ENCODE measurements around the gene ITPKA.

The ITPKA gene

GRCh38 chr15:41504751-41505492, 11.2 kb downstream of the ITPKA start:
- WGBS, 2 donors (ENCODE audit: extremely low coverage in 2 of 2, insufficient read length in 2 of 2, insufficient replicate concordance in 1 of 2): no CpG with 5 or more reads among the region's 13 CpGs
- no peak overlapping the region for H4K91ac ChIP-seq (ENCODE audit: low read depth, low read length, poor library complexity)
- peaks cover 32 to 87% (median 82%) of the 10 kb centered on the region in 3 experiments for H3K27me3 ChIP-seq (ENCODE audit: control insufficient read depth in 3 of 3, insufficient read depth in 3 of 3, low read depth in 1 of 3, low read length in 3 of 3)
- peaks cover 0 to 5% of the 10 kb centered on the region in 2 donors for H3K9me3 ChIP-seq (replicated peaks in 1 of 2; ENCODE audit: control insufficient read depth in 2 of 2, insufficient read depth in 1 of 2, low read depth in 1 of 2, low read length in 2 of 2)
- no peak overlapping the region for H4K8ac ChIP-seq (ENCODE audit: low read depth, low read length)
- no peak overlapping the region for H2BK120ac ChIP-seq (ENCODE audit: low read depth, low read length)
- no peak overlapping the region for H2BK12ac ChIP-seq (ENCODE audit: low read length)
- no peak overlapping the region for H3K14ac ChIP-seq (ENCODE audit: low read length)
- H3K4ac ChIP-seq (ENCODE audit: low read length): no peak overlapping the region
- H3K23ac ChIP-seq (ENCODE audit: low read depth, low read length, poor library complexity): no peak overlapping the region
- H3K79me1 ChIP-seq (ENCODE audit: low read depth, low read length): peaks cover 1% of the 10 kb centered on the region
- H2AFZ ChIP-seq (ENCODE audit: low read length): no peak overlapping the region
- H2BK15ac ChIP-seq (ENCODE audit: low read length): no peak overlapping the region
- no peak overlapping the region for H3K18ac ChIP-seq (ENCODE audit: low read length)
- H3K4me1 ChIP-seq (ENCODE audit: control insufficient read depth in 2 of 2, insufficient read depth in 1 of 2, low read depth in 1 of 2, low read length in 2 of 2): peaks cover 3 to 16% of the 10 kb centered on the region in 2 donors
- no peak for DNase-seq (ENCODE audit: low spot score)
- no peak overlapping the region for H3K9ac ChIP-seq (ENCODE audit: low read depth, low read length, poor library complexity)
- no peak overlapping the region for H3K4me2 ChIP-seq (ENCODE audit: insufficient read depth, low read length, poor library complexity, severe bottlenecking)
- H3K27ac ChIP-seq (replicated peaks; ENCODE audit: low read length): no peak overlapping the region
- H3K4me3 ChIP-seq (ENCODE audit: low read length in 2 of 2): no peak overlapping the region
- H2AK5ac ChIP-seq (ENCODE audit: low read depth, low read length): peak overlapping the region; percentile 24
- H3K36me3 ChIP-seq (replicated peaks in 1 of 2; ENCODE audit: control insufficient read depth in 2 of 2, insufficient read depth in 2 of 2, low read length in 2 of 2): no peaks in the 10 kb centered on the region
- no peak overlapping the region for H2BK5ac ChIP-seq (ENCODE audit: low read length)

GRCh38 chr15:41505776-41506175, 12.1 kb downstream of the ITPKA start:
- no peak overlapping the region for H3K14ac ChIP-seq (ENCODE audit: low read length)
- no peak overlapping the region for H2AK5ac ChIP-seq (ENCODE audit: low read depth, low read length)
- H3K9me3 ChIP-seq (replicated peaks in 1 of 2; ENCODE audit: control insufficient read depth in 2 of 2, insufficient read depth in 1 of 2, low read depth in 1 of 2, low read length in 2 of 2): peaks cover 0 to 5% of the 10 kb centered on the region in 2 donors
- peaks cover 3 to 16% of the 10 kb centered on the region in 2 donors for H3K4me1 ChIP-seq (ENCODE audit: control insufficient read depth in 2 of 2, insufficient read depth in 1 of 2, low read depth in 1 of 2, low read length in 2 of 2)
- no peak overlapping the region for H4K91ac ChIP-seq (ENCODE audit: low read depth, low read length, poor library complexity)
- WGBS, 2 donors (ENCODE audit: extremely low coverage in 2 of 2, insufficient read length in 2 of 2, insufficient replicate concordance in 1 of 2): no CpG with 5 or more reads among the region's 4 CpGs
- no peak overlapping the region for H3K27ac ChIP-seq (replicated peaks; ENCODE audit: low read length)
- no peaks in the 10 kb centered on the region for H3K36me3 ChIP-seq (replicated peaks in 1 of 2; ENCODE audit: control insufficient read depth in 2 of 2, insufficient read depth in 2 of 2, low read length in 2 of 2)
- H2AFZ ChIP-seq (ENCODE audit: low read length): no peak overlapping the region
- no peak overlapping the region for H3K18ac ChIP-seq (ENCODE audit: low read length)
- H2BK5ac ChIP-seq (ENCODE audit: low read length): no peak overlapping the region
- H3K23ac ChIP-seq (ENCODE audit: low read depth, low read length, poor library complexity): no peak overlapping the region
- H4K8ac ChIP-seq (ENCODE audit: low read depth, low read length): no peak overlapping the region
- H3K9ac ChIP-seq (ENCODE audit: low read depth, low read length, poor library complexity): no peak overlapping the region
- H3K79me1 ChIP-seq (ENCODE audit: low read depth, low read length): peaks cover 1% of the 10 kb centered on the region
- no peak overlapping the region for H3K4me3 ChIP-seq (ENCODE audit: low read length in 2 of 2)
- no peak overlapping the region for H3K4ac ChIP-seq (ENCODE audit: low read length)
- H3K27me3 ChIP-seq (ENCODE audit: control insufficient read depth in 3 of 3, insufficient read depth in 3 of 3, low read depth in 1 of 3, low read length in 3 of 3): peaks cover 29 to 90% (median 82%) of the 10 kb centered on the region in 3 experiments
- no peak overlapping the region for H3K4me2 ChIP-seq (ENCODE audit: insufficient read depth, low read length, poor library complexity, severe bottlenecking)
- no peak for DNase-seq (ENCODE audit: low spot score)
- no peak overlapping the region for H2BK12ac ChIP-seq (ENCODE audit: low read length)
- H2BK120ac ChIP-seq (ENCODE audit: low read depth, low read length): peak overlapping the region; percentile 4
- H2BK15ac ChIP-seq (ENCODE audit: low read length): no peak overlapping the region

- Histone ChIP-seq H3K27ac (replicated peaks; ENCODE audit: low read length) (no peak overlapping the region), H2BK120ac (ENCODE audit: low read depth, low read length) (no peak overlapping the region), H3K14ac (ENCODE audit: low read length) (no peak overlapping the region), H3K9ac (ENCODE audit: low read depth, low read length, poor library complexity) (no peak overlapping the region), H2BK5ac (ENCODE audit: low read length) (no peak overlapping the region), H2BK15ac (ENCODE audit: low read length) (no peak overlapping the region), H3K27me3 (ENCODE audit: control insufficient read depth in 3 of 3, insufficient read depth in 3 of 3, low read depth in 1 of 3, low read length in 3 of 3) (peaks cover 31 to 92% (median 82%) of the 10 kb centered on the region in 3 experiments), H3K4me2 (ENCODE audit: insufficient read depth, low read length, poor library complexity, severe bottlenecking) (peak overlapping the region; percentile 11), H3K23ac (ENCODE audit: low read depth, low read length, poor library complexity) (peak overlapping the region; percentile 73), H4K91ac (ENCODE audit: low read depth, low read length, poor library complexity) (no peak overlapping the region), H3K18ac (ENCODE audit: low read length) (no peak overlapping the region), H3K36me3 (replicated peaks in 1 of 2; ENCODE audit: control insufficient read depth in 2 of 2, insufficient read depth in 2 of 2, low read length in 2 of 2) (no peaks in the 10 kb centered on the region), H3K79me1 (ENCODE audit: low read depth, low read length) (peaks cover 1% of the 10 kb centered on the region), H3K4me3 (ENCODE audit: low read length in 2 of 2) (no peak overlapping the region), H3K4ac (ENCODE audit: low read length) (no peak overlapping the region), H3K9me3 (replicated peaks in 1 of 2; ENCODE audit: control insufficient read depth in 2 of 2, insufficient read depth in 1 of 2, low read depth in 1 of 2, low read length in 2 of 2) (peaks cover 0 to 5% of the 10 kb centered on the region in 2 donors), H3K4me1 (ENCODE audit: control insufficient read depth in 2 of 2, insufficient read depth in 1 of 2, low read depth in 1 of 2, low read length in 2 of 2) (peaks cover 5 to 9% of the 10 kb centered on the region in 2 donors), H2BK12ac (ENCODE audit: low read length) (no peak overlapping the region), H2AK5ac (ENCODE audit: low read depth, low read length) (no peak overlapping the region), H4K8ac (ENCODE audit: low read depth, low read length) (no peak overlapping the region), H2AFZ (ENCODE audit: low read length) (no peak overlapping the region)
- no CpG with 5 or more reads among the region's 10 CpGs for WGBS, 2 donors (ENCODE audit: extremely low coverage in 2 of 2, insufficient read length in 2 of 2, insufficient replicate concordance in 1 of 2)
- DNase-seq (ENCODE audit: low spot score): no peak
Observed at GRCh38 chr15:41506796-41507341, 13.2 kb downstream of the ITPKA start.

- peaks cover 32 to 92% (median 82%) of the 10 kb centered on the region in 3 experiments for H3K27me3 ChIP-seq (ENCODE audit: control insufficient read depth in 3 of 3, insufficient read depth in 3 of 3, low read depth in 1 of 3, low read length in 3 of 3)
- H3K4me1 ChIP-seq (ENCODE audit: control insufficient read depth in 2 of 2, insufficient read depth in 1 of 2, low read depth in 1 of 2, low read length in 2 of 2): peaks cover 2 to 12% of the 10 kb centered on the region in 2 donors
Observed at GRCh38 chr15:41507820-41508290, 14.2 kb downstream of the ITPKA start.

More at GRCh38 chr15:41507820-41508290, 14.2 kb downstream of the ITPKA start:
- H3K4me3 ChIP-seq (ENCODE audit: low read length in 2 of 2): no peak overlapping the region
- no CpG with 5 or more reads among the region's 7 CpGs for WGBS, 2 donors (ENCODE audit: extremely low coverage in 2 of 2, insufficient read length in 2 of 2, insufficient replicate concordance in 1 of 2)
- no peaks in the 10 kb centered on the region for H3K36me3 ChIP-seq (replicated peaks in 1 of 2; ENCODE audit: control insufficient read depth in 2 of 2, insufficient read depth in 2 of 2, low read length in 2 of 2)
- no peak overlapping the region for H2AFZ ChIP-seq (ENCODE audit: low read length)
- no peak overlapping the region for H4K8ac ChIP-seq (ENCODE audit: low read depth, low read length)
- H3K27ac ChIP-seq (replicated peaks; ENCODE audit: low read length): no peak overlapping the region
- H3K23ac ChIP-seq (ENCODE audit: low read depth, low read length, poor library complexity): no peak overlapping the region
- no peak for DNase-seq (ENCODE audit: low spot score)
- H2BK12ac ChIP-seq (ENCODE audit: low read length): no peak overlapping the region
- no peak overlapping the region for H3K4ac ChIP-seq (ENCODE audit: low read length)
- H3K14ac ChIP-seq (ENCODE audit: low read length): no peak overlapping the region
- no peak overlapping the region for H4K91ac ChIP-seq (ENCODE audit: low read depth, low read length, poor library complexity)
- no peak overlapping the region for H3K4me2 ChIP-seq (ENCODE audit: insufficient read depth, low read length, poor library complexity, severe bottlenecking)
- H3K18ac ChIP-seq (ENCODE audit: low read length): no peak overlapping the region
- no peak overlapping the region for H2BK5ac ChIP-seq (ENCODE audit: low read length)
- no peak overlapping the region for H2AK5ac ChIP-seq (ENCODE audit: low read depth, low read length)
- H3K79me1 ChIP-seq (ENCODE audit: low read depth, low read length): no peaks in the 10 kb centered on the region
- H2BK120ac ChIP-seq (ENCODE audit: low read depth, low read length): no peak overlapping the region
- no peaks in the 10 kb centered on the region for H3K9me3 ChIP-seq (replicated peaks in 1 of 2; ENCODE audit: control insufficient read depth in 2 of 2, insufficient read depth in 1 of 2, low read depth in 1 of 2, low read length in 2 of 2)
- H2BK15ac ChIP-seq (ENCODE audit: low read length): no peak overlapping the region
- no peak overlapping the region for H3K9ac ChIP-seq (ENCODE audit: low read depth, low read length, poor library complexity)

Data from neuronal stem cell (in vitro differentiated cells).